Brain microvascular endothelial cell (primary cell): ENCODE measurements around the gene SHISA6.

Experiments
- DNase-seq: peaks from one replicate; pipeline ENCODE4 v3.0.0-alpha.2; 2020
- H3K27ac ChIP-seq: fragments of 250-450 bp; sonication (Bioruptor Pico); 2 replicates; pipeline ENCODE4 v1.5.1; 2020; ENCODE audit warnings: mild to moderate bottlenecking, moderate library complexity
- H3K27me3 ChIP-seq: fragments of 250-450 bp; sonication (Bioruptor Pico); replicated peaks from 2 replicates; pipeline ENCODE4 v1.5.1; 2020; ENCODE audit warnings: mild to moderate bottlenecking
- H3K36me3 ChIP-seq: fragments of 250-450 bp; sonication (Bioruptor Pico); replicated peaks from 2 replicates; pipeline ENCODE4 v1.5.1; 2020; ENCODE audit warnings: mild to moderate bottlenecking
- H3K4me3 ChIP-seq: 2 replicates; pipeline ENCODE4 v1.5.1; 2011; ENCODE audit warnings: low read depth, mild to moderate bottlenecking, control low read depth, low read length, moderate library complexity
- in situ Hi-C: cut with HindIII; loops from 2 replicates; pipeline ENCODE4 v1.10.0; 2017; ENCODE audit warnings: low sequenced_read_pairs, low pct_ligation_motif_present
- TF ChIP-seq, protein P1 (sequence below): IDR thresholded peaks from 2 replicates; pipeline ENCODE4 v1.5.1; 2011; ENCODE audit warnings: low read depth, mild to moderate bottlenecking, moderate library complexity, low read length, control low read depth, inconsistent platforms; ENCODE audit errors: missing control alignments

The SHISA6 gene

DNA sequence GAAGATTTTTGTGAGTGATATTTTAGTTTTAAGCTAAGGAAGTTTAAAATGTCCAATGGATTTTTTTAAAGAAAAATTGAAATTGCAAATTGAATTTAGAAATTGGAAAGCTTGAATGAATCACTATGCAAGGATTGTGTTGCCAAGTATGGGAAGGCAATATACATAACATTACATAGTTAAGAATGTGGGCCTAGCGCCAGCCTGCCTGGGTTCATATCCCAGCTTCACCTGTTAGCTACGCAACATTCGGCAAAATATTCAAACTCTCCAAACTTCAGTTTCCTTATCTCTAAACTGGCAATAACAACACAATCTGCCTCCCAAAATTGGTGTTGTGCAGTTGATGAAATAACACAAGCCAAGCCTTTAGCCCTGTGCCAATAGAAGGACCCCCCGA lies 306.8 kb downstream of the SHISA6 start:
- no peaks in the 10 kb centered on the region for H3K27me3 ChIP-seq
- in situ Hi-C loops, result no loop called here
- no peaks in the 10 kb centered on the region for H3K36me3 ChIP-seq
- H3K4me3 ChIP-seq, result no peak overlapping the region
- DNase-seq, result no peak
- no peak overlapping the region for H3K27ac ChIP-seq
- TF ChIP-seq, protein P1, sequence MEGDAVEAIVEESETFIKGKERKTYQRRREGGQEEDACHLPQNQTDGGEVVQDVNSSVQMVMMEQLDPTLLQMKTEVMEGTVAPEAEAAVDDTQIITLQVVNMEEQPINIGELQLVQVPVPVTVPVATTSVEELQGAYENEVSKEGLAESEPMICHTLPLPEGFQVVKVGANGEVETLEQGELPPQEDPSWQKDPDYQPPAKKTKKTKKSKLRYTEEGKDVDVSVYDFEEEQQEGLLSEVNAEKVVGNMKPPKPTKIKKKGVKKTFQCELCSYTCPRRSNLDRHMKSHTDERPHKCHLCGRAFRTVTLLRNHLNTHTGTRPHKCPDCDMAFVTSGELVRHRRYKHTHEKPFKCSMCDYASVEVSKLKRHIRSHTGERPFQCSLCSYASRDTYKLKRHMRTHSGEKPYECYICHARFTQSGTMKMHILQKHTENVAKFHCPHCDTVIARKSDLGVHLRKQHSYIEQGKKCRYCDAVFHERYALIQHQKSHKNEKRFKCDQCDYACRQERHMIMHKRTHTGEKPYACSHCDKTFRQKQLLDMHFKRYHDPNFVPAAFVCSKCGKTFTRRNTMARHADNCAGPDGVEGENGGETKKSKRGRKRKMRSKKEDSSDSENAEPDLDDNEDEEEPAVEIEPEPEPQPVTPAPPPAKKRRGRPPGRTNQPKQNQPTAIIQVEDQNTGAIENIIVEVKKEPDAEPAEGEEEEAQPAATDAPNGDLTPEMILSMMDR, result no peak

DNA sequence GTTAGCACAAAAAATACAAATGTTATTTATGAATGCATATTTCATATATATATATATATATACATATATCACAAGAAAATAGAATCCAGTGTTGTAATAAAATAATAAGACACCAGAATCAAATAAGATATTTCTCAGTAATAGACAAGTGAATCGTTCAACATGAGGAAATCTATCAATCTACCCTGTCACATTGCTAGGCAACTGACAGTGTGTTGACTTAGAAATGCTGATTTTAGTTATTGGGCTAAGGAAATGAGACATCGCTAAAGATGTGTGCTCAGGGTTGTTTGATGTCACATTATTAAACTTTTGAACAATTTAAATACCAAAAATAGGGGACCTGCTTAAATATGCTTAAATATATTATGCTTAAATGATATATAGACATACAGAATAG lies 307.4 kb downstream of the SHISA6 start:
- no peak overlapping the region for H3K27ac ChIP-seq
- in situ Hi-C loops, result no loop called here
- H3K36me3 ChIP-seq, result no peaks in the 10 kb centered on the region
- no peak for DNase-seq
- TF ChIP-seq, protein P1, result no peak
- H3K4me3 ChIP-seq, result no peak overlapping the region
- H3K27me3 ChIP-seq, result no peaks in the 10 kb centered on the region

DNA sequence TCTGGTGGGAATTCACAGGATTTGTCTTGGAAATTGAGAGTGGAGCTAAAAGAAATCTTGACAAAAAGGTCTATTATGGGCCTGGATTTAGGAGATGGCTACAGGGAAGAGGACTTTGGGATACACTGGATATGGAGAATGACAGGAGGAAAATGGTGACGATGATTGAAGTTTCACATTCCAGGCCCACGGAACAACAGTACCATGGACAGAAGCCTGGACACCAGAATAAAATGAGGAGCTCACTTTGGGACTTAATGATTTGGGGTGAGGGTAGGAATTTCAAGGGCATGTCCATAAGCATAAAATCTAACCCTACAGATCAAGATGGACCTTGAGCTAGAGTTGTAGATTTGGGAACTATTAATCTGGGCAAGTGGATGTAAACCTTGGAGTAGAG lies 309.4 kb downstream of the SHISA6 start:
- H3K27me3 ChIP-seq, result no peaks in the 10 kb centered on the region
- H3K36me3 ChIP-seq, result no peaks in the 10 kb centered on the region
- TF ChIP-seq, protein P1, result no peak
- H3K27ac ChIP-seq, result no peak overlapping the region
- in situ Hi-C loops, result no loop called here
- no peak overlapping the region for H3K4me3 ChIP-seq
- no peak for DNase-seq

DNA sequence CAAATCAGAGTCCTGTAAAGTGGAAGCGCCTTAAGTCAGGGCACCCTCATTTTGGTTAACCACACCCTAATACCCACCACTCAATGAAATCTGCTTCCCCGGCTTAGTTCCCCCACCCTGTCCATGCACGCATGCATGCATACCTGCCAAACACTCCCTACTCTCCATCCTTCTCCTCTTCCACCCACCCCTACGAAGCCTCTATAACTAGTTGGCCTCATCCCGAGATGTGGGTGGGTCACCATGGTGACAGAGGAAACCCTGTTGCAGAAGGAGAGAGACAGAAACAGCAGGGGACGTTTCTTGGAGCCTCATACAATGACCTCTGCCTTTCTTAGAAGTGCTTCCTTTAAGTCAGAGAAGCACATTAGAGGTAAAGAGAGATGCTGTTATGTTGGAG lies 310.4 kb downstream of the SHISA6 start:
- TF ChIP-seq, protein P1, result no peak
- no peak for DNase-seq

DNA sequence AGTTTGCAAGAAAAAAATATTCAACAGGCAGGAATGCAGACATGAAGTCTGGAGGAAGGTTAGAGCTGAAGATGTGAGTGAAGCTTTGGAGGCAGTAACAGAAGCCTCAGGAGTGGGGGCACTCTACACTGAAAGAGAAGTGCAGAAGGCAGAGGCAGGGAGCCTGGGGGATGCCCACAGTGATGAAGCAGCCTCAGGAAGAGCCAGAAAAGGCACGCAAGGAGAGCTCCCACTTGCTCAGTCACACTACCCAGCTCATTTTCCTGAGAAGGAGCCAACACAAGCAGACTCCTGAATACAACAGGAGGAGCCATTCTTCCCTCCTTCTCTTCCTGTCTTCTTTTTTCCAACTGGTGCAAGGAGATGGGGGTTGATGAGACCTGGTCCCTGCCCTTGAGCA lies 312.1 kb downstream of the SHISA6 start:
- in situ Hi-C loops, result no loop called here
- Histone ChIP-seq H3K27ac (no peak overlapping the region), H3K36me3 (no peaks in the 10 kb centered on the region), H3K27me3 (no peaks in the 10 kb centered on the region), H3K4me3 (no peak overlapping the region)
- TF ChIP-seq, protein P1, result no peak
- DNase-seq, result no peak

More for the DNA sequence above, 310.4 kb downstream of the SHISA6 start:
- Histone ChIP-seq H3K4me3 (no peak overlapping the region), H3K27me3 (no peaks in the 10 kb centered on the region), H3K27ac (no peak overlapping the region), H3K36me3 (no peaks in the 10 kb centered on the region)
- in situ Hi-C loops, result no loop called here

DNA sequence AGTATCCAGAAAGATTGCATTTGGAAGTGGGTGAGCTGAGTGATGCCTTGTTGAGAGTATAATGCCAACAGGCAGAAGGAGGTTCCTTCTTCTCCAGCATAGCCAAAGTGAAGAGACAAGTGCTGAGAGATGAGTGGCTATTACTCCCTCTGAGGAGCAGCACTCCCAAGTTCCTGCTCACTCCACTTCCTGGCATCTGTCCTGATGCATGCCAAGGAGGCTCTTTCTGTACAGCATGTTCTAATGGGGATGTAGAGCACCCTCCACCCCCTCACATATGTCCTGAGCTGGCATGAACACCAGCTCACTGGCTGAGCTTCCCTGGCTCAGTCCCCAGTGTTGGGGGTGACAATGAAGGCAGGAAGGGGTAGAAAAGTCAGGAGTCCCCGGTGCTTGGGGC lies 313.0 kb downstream of the SHISA6 start:
- TF ChIP-seq, protein P1, result no peak
- DNase-seq, result no peak
- Histone ChIP-seq H3K27me3 (no peaks in the 10 kb centered on the region), H3K36me3 (no peaks in the 10 kb centered on the region), H3K4me3 (no peak overlapping the region), H3K27ac (no peak overlapping the region)
- in situ Hi-C loops, result no loop called here
